HG03439 (cell line): ENCODE results near the gene AP2B1.

ENCODE experiments used
- ATAC-seq: cut with Tn5 transposase; IDR thresholded peaks from one replicate; pipeline ENCODE4 v1.9.1; 2021; ENCODE audit warnings: mild to moderate bottlenecking, moderate library complexity; ENCODE audit not compliant: unreplicated experiment

AP2B1 gene

DNA sequence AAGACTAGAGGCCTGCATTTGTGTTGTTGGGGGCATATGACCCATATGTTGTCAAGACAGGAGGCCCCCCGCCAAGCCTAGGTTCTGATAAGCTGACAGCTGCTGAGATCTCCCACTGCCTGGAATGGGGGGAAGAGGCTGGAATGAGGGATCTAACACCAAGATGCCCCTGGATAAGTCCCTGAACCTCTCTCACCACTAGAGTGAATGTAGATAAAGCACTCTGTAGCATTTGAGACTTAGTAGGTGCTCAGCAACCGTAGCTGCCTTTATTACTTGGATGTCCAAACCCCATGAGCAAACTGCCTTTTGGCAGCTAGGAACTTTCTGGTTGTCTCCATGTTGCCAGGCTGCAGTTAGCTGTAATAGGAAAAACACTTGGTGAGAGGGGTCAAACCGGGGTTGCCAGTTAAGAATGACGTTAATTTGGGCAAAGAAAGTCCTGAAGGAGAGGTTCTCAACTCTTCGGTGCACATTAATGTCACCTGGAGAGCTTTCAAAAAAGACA, 139.9 kb downstream of the AP2B1 start:
- no peak for ATAC-seq

GRCh38 chr17:35727635-35728034, 140.5 kb downstream of the AP2B1 start:
- ATAC-seq = no peak

DNA sequence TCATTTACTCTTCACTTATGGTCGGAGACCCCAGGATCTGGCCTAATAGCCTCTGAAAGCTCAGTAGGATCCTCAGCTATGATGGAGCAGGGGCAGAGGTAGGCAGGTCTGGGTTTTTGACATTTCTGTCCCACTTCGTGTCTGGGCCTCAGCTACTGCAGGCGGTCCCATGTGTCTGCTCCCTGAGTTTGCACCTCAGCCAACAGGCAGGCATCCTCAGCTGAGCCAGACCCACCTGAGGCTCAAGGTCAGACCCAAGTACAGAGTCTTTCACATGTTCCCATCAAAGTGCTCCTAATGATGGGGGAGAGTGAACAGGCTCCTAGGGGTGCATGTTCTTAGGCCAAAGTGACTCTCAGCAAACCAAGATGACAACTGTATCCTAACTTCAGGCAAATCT, 141.4 kb downstream of the AP2B1 start:
- ATAC-seq = no peak

- no peak for ATAC-seq
Measured at GRCh38 chr17:35729405-35729833, 142.3 kb downstream of the AP2B1 start.

DNA sequence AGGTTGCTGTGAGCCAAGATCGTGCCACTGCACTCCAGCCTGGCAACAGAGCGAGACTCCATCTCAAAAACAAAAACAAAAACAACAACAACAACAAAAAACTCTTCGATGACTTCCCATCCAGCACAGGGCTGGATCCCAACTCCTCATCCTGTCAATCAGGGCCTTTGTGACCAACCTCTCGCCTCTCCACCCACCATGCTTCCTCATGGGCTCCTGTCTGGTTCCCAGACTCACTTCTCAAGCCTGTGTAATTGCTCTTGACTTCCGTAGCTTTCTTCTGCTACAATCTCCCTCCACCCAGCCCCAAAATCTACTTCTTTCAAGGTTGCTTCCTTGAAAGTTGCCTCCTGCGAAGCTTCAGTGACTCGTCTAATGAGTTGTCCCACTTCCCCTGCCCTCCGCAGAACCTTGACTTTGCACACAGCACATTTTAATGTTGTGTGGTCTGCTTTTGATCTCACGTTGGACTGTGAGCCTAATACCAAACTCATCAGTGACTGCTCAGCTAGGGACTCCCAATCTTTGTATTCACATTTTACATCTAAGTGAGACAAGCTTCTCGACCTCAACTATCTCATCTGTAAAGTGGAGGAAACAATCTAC, 143.4 kb downstream of the AP2B1 start:
- no peak for ATAC-seq

- no peak for ATAC-seq
Measured at GRCh38 chr17:35731239-35731916, 144.3 kb downstream of the AP2B1 start, which contains the start of gene RASL10B. Gene RASL10B, plus strand, starts transcription at chr17:35731639. Its CDS starts 3,546 bp downstream, at chr17:35735185.

GRCh38 chr17:35731917-35732805, 145.0 kb downstream of the AP2B1 start:
- ATAC-seq = no peak

- ATAC-seq = no peak
Measured at GRCh38 chr17:35732806-35733136, 145.6 kb downstream of the AP2B1 start.

- no peak for ATAC-seq
Measured at GRCh38 chr17:35733366-35733765, 146.2 kb downstream of the AP2B1 start.

- ATAC-seq = no peak
Measured at GRCh38 chr17:35734396-35734795, 147.3 kb downstream of the AP2B1 start.

- no peak for ATAC-seq
Measured at GRCh38 chr17:35735036-35735805, 148.1 kb downstream of the AP2B1 start.

GRCh38 chr17:35736236-35736635, 149.1 kb downstream of the AP2B1 start:
- ATAC-seq = no peak

- no peak for ATAC-seq
Measured at GRCh38 chr17:35738519-35739133, 151.5 kb downstream of the AP2B1 start.

- no peak for ATAC-seq
Measured at GRCh38 chr17:35740216-35740615, 153.1 kb downstream of the AP2B1 start.

- no peak for ATAC-seq
Measured at GRCh38 chr17:35740997-35741931, 154.1 kb downstream of the AP2B1 start.

- no peak for ATAC-seq
Measured at GRCh38 chr17:35742496-35742895, 155.4 kb downstream of the AP2B1 start.

DNA sequence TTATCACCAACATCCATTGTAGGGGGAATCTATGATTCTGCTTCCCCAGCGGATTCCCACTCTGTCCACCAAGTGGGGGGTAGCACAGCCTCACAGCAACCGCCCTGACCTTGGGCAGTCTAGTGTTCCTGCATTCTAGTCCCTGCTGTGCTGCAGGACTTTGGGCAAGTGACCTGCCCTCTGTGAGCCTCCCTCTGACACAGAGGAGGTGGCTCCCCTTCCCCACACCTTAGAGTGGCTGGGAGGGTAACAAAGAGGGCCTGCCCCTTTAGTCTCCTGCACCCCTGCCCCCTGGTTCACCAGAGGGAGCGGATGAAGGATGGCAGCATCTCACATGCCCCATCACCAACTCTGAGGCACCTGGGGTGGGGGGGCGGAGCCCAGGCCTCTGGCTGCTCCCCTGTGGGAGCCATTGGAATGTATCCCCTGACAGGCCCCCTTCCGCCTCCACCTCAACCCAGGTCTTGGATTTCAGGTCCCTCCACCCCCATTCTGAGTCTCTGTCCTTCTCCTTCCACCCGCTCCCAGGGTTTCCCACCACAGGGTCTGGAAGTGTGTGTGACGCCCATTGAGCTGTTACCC, 155.9 kb downstream of the AP2B1 start:
- ATAC-seq = no peak

DNA sequence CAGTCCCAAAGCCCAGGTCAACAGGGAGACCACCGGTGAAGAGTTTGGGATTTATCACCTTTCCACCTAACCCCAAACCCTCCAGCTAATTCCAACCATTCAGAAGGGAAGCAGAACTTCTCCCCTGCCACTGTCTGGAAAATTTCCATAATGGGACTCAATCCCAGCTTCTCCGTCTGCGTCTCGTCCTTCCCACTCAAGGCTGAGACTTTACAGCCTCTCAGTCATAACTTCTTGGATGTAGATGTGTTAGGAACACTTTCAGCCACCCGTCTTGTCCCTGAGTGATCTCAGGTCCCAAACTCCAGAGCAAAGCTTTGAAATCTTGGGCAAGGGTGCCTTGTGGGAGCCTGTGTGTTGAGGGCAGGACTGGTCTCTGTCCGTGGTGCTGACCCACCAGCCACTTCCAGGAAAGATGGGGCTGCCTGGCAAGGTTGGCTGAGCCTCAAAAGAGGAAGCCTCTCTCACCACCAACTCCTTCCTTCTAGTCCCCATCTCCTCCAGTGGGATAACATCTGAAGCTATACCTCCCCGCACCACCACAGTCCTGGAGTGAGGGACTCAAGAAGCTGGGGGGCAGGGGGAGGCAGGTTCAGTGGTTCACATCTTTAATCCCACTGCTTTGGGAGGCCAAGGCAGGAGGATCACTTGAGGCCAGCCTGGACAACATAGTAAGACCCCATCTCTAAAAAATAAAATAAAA, 156.7 kb downstream of the AP2B1 start:
- no peak for ATAC-seq
